Stimulated activated memory B cell treated with anti-CD40 and anti-IgM and Interleukin-4, amounts not matched to agents 10 μg/mL and 1 μg/mL and 100 μg/mL, for 72 hours (primary cell): ENCODE measurements around the gene PPAT.
"Not testable (repeated sequence)": the region's sequence is repeated elsewhere in the genome, so short reads cannot be mapped to it uniquely, and the experiment has no call there.

ENCODE experiments used
- ATAC-seq: fragments of 150-1000 bp; cut with Tn5 transposase; 2 replicates; pipeline ENCODE4 v1.10.0; 2021
- H3K27ac Mint-ChIP-seq: one replicate; pipeline ENCODE4 v1.8.0; 2022; ENCODE audit warnings: mild to moderate bottlenecking, mixed read lengths
- H3K27me3 Mint-ChIP-seq: one replicate; pipeline ENCODE4 v1.8.0; 2022; ENCODE audit warnings: mixed read lengths
- H3K36me3 Mint-ChIP-seq: one replicate; pipeline ENCODE4 v1.8.0; 2022; ENCODE audit warnings: mixed read lengths
- H3K4me1 Mint-ChIP-seq: one replicate; pipeline ENCODE4 v1.8.0; 2022; ENCODE audit warnings: mixed read lengths
- H3K4me3 Mint-ChIP-seq: one replicate; pipeline ENCODE4 v1.8.0; 2022; ENCODE audit warnings: mild to moderate bottlenecking, moderate library complexity, mixed read lengths
- H3K9me3 Mint-ChIP-seq: one replicate; pipeline ENCODE4 v1.8.0; 2022; ENCODE audit warnings: mixed read lengths

The PPAT gene

DNA sequence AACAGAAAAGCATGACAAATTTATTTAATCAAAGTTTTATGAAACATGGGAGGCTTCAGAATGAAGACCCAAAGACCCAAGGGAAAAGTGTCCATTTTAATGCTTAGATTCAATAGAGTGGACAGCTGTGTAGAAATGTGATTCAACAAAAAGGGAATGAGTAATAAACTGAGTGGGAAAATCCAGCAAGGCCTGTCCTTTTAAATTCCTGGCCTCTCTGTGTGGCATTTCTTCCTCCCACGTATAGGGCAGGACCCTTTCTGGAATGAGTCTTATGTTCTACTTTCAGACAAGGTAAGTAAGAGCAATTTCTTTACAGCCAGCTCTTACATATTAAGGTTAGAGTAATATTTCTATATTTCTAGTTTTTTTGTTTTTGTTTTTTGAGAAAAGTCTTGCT is 62.6 kb downstream of the PPAT start:
- no peak for ATAC-seq
- H3K27me3 Mint-ChIP-seq: no peaks in the 10 kb centered on the region
- H3K4me1 Mint-ChIP-seq: peaks cover 4% of the 10 kb centered on the region
- H3K27ac Mint-ChIP-seq: no peak overlapping the region
- peaks cover 59% of the 10 kb centered on the region for H3K36me3 Mint-ChIP-seq
- no peak overlapping the region for H3K4me3 Mint-ChIP-seq
- no peaks in the 10 kb centered on the region for H3K9me3 Mint-ChIP-seq

DNA sequence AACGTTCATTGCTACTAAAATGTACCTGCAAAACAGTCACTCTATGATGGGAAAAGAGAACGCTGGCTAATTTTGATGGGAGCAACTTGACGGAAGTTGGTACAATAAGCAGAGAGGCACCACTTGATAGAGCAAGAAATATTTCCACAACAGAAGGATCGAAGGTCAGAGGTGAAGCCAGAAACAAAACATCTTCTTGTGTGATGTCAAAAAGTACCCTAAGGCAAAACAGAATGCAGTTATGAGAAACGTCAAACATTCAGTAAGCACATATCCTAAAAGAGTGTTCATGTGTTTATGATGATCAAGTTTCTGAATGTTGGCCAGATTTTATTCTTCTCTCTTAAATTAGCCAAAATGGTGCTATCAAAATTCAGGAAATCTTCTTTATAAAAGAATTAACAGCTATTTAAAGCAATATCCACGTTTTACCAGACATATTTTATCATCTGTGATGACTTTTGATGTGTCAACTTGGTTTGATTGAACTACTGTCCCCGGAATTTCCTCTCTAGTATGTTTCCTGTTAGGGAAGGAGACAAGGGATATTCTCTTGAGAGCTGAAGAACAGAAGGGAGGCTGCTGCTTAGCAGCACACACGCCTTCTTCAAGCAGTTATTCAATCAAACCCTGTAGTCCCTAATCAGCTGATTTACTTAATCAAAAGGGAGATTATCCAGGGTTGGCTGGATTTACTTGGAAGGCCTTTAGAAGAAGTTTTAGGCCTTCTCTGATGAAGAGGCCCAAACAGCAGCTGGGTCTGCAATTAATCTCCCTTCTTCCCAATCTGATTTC is 63.8 kb downstream of the PPAT start:
- Mint-ChIP-seq H3K4me3 (no peak overlapping the region), H3K36me3 (peaks cover 56% of the 10 kb centered on the region), H3K9me3 (no peaks in the 10 kb centered on the region), H3K27me3 (no peaks in the 10 kb centered on the region), H3K4me1 (peaks cover 4% of the 10 kb centered on the region), H3K27ac (no peak overlapping the region)
- ATAC-seq: no peak

GRCh38 chr4:56370377-56370776 is 65.0 kb downstream of the PPAT start:
- ATAC-seq: no peak
- no peaks in the 10 kb centered on the region for H3K9me3 Mint-ChIP-seq
- peaks cover 59% of the 10 kb centered on the region for H3K36me3 Mint-ChIP-seq
- no peaks in the 10 kb centered on the region for H3K27me3 Mint-ChIP-seq
- H3K27ac Mint-ChIP-seq: no peak overlapping the region
- peaks cover 4% of the 10 kb centered on the region for H3K4me1 Mint-ChIP-seq
- no peak overlapping the region for H3K4me3 Mint-ChIP-seq

GRCh38 chr4:56362981-56363380 is 72.4 kb downstream of the PPAT start:
- peaks cover 41% of the 10 kb centered on the region for H3K36me3 Mint-ChIP-seq
- H3K9me3 Mint-ChIP-seq, H3K4me3 Mint-ChIP-seq, H3K27me3 Mint-ChIP-seq, H3K27ac Mint-ChIP-seq, ATAC-seq, H3K4me1 Mint-ChIP-seq: not testable (repeated sequence)

DNA sequence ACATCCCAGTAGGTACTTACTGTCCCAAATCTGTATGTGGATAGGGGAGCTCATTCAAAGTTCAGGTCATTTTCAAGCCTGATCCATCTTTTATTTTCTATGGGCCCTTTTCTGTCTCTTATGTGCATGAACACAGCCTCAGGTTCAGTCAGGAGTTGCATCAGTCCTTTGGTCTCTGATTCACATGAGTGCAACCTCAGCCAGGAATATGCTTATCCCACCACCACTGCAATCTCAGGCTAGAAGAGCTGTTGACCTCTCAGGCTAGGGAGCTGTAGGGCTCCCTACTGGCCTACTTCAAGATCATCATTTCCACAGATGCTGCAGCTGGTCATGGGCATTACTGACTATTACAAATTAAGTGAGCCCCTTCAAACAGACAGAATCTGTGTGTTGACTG is 75.3 kb downstream of the PPAT start:
- Mint-ChIP-seq H3K36me3 (peaks cover 27% of the 10 kb centered on the region), H3K9me3 (no peaks in the 10 kb centered on the region), H3K27me3 (no peaks in the 10 kb centered on the region), H3K4me1 (no peaks in the 10 kb centered on the region), H3K4me3 (no peak overlapping the region), H3K27ac (no peak overlapping the region)
- ATAC-seq: no peak

- no peaks in the 10 kb centered on the region for H3K4me1 Mint-ChIP-seq
These were observed 78.8 kb downstream of the PPAT start for GRCh38 chr4:56356650-56357049.

GRCh38 chr4:56348576-56348975 is 86.8 kb downstream of the PPAT start:
- Mint-ChIP-seq H3K9me3 (no peaks in the 10 kb centered on the region), H3K27ac (no peak overlapping the region), H3K36me3 (peaks cover 31% of the 10 kb centered on the region), H3K4me1 (no peaks in the 10 kb centered on the region), H3K27me3 (no peaks in the 10 kb centered on the region), H3K4me3 (no peak overlapping the region)
- ATAC-seq: no peak

More at GRCh38 chr4:56356650-56357049, 78.8 kb downstream of the PPAT start:
- H3K27me3 Mint-ChIP-seq: no peaks in the 10 kb centered on the region
- no peak for ATAC-seq
- H3K27ac Mint-ChIP-seq: no peak overlapping the region
- no peak overlapping the region for H3K4me3 Mint-ChIP-seq
- no peaks in the 10 kb centered on the region for H3K9me3 Mint-ChIP-seq
- peaks cover 11% of the 10 kb centered on the region for H3K36me3 Mint-ChIP-seq

DNA sequence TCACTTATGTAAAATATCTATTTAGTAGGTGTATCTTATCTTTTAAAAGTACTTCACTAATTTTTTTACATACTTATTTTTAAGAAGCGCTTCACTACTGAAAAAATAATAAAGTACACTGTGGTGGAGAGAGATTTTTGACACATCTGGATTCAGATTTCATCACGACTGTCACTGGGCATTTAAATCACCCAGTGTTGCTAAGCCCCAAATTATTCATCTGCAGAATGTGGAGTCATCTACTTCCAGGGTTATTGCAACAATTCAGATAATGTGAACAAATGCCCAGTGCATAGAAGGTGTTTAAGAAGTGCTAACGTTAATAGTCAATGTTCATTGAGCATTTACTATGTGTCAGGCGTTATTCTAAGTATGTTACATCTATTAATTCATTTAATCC is 90.0 kb downstream of the PPAT start:
- Mint-ChIP-seq H3K36me3 (peaks cover 28% of the 10 kb centered on the region), H3K4me1 (no peaks in the 10 kb centered on the region), H3K27me3 (no peaks in the 10 kb centered on the region), H3K9me3 (no peaks in the 10 kb centered on the region), H3K4me3 (no peak overlapping the region), H3K27ac (no peak overlapping the region)
- no peak for ATAC-seq
